Measurements from ENCODE around the gene DYNLT3. TPM values are rescaled to one million over a fixed set of nuclear protein-coding genes. Genes with fewer than 3 reads are reported as not detected.

DYNLT3 gene
- total RNA-seq, 1 experiment from 2014 or later = 5.7 TPM

- H3K36me3 Mint-ChIP-seq (ENCODE audit: insufficient read depth in 1 of 3, low read depth in 3 of 3) = peaks cover 0 to 10% (median 4%) of the 10 kb centered on the region in 3 experiments; a peak in 4 of 7 replicates
- Histone ChIP-seq H3K14ac (ENCODE audit: insufficient read depth, low read length) (no peak overlapping the region), H3T11ph (ENCODE audit: low read length) (no peak overlapping the region), H3K4me1 (ENCODE audit: insufficient read depth, low read length) (no peaks in the 10 kb centered on the region), H2BK15ac (ENCODE audit: low read depth, low read length) (no peak overlapping the region), H4K5ac (ENCODE audit: insufficient read length, low read depth, low read length) (no peak overlapping the region), H4K20me1 (ENCODE audit: control insufficient read depth, insufficient read depth, insufficient read length) (no peaks in the 10 kb centered on the region), H3K4me2 (ENCODE audit: insufficient read depth, insufficient read length, low read length) (no peak overlapping the region), H4K8ac (replicated peaks; ENCODE audit: insufficient read length, low read depth, low read length) (no peak overlapping the region), H2AFZ (ENCODE audit: low read length) (no peak overlapping the region), H3K27ac (ENCODE audit: insufficient read length, low read depth, low read length) (no peak overlapping the region), H3K79me1 (ENCODE audit: insufficient read depth, low read depth, low read length, poor library complexity, severe bottlenecking) (no peaks in the 10 kb centered on the region), H3K9ac (ENCODE audit: extremely low read depth, insufficient read length, low read length) (no peak overlapping the region), H3K27me3 (ENCODE audit: insufficient read depth, low read length) (no peaks in the 10 kb centered on the region), H3K56ac (ENCODE audit: insufficient read length, low read depth, low read length) (no peak overlapping the region), H3K23me2 (ENCODE audit: insufficient read length, low read depth, low read length, poor library complexity, severe bottlenecking) (no peaks in the 10 kb centered on the region), H3K18ac (ENCODE audit: insufficient read length, low read depth, low read length) (no peak overlapping the region), H4K91ac (ENCODE audit: insufficient read length, low read depth, low read length) (no peak overlapping the region), H2BK20ac (ENCODE audit: low read depth, low read length, poor library complexity, severe bottlenecking) (no peak overlapping the region), H3K9me3 (ENCODE audit: control insufficient read depth, low read depth, low read length) (peaks cover 18% of the 10 kb centered on the region), H2AK5ac (ENCODE audit: insufficient read length, low read length) (no peak overlapping the region), H2BK5ac (ENCODE audit: insufficient read length, low read length) (no peak overlapping the region), H2BK120ac (ENCODE audit: low read depth, low read length, poor library complexity, severe bottlenecking) (no peak overlapping the region), H3K23ac (ENCODE audit: insufficient read length, low read depth, low read length) (no peak overlapping the region), H3K4ac (ENCODE audit: low read depth, low read length) (no peak overlapping the region), H3K79me2 (ENCODE audit: insufficient read depth, low read length) (no peaks in the 10 kb centered on the region), H2BK12ac (ENCODE audit: insufficient read length, low read depth, low read length) (no peak overlapping the region)
- no CpG with 5 or more reads among the region's 3 CpGs for WGBS (ENCODE audit: extremely low coverage, insufficient read length, low lambda C conversion rate)
- H3K9me3 Mint-ChIP-seq = peaks cover 76 to 79% of the 10 kb centered on the region in 2 experiments
- TF ChIP-seq CTCF (conservative IDR thresholded peaks at IDR 0.05) = no peak
- no peaks in the 10 kb centered on the region for H3K4me1 Mint-ChIP-seq
- DNase-seq = no peak
- H3K4me3 Mint-ChIP-seq = no peak overlapping the region
- no peak overlapping the region for H3K27ac Mint-ChIP-seq
- no peaks in the 10 kb centered on the region; the same call in 1 of the 2 replicates for H3K27me3 Mint-ChIP-seq (ENCODE audit: low read depth)
Measured at GRCh38 chrX:37854148-37854547, 6.8 kb upstream of the DYNLT3 start.
